H1 (cell line): ENCODE results near the gene EIF4A3. TPM values are rescaled to one million over a fixed set of nuclear protein-coding genes. Genes with fewer than 3 reads are reported as not detected.

Experiments
- CTCF ChIA-PET: fragments of 300-600 bp; sonication (Branson Sonifier 250); formaldehyde crosslinking; loops from one replicate; lab custom pipeline; 2021; ENCODE audit not compliant: partially characterized antibody; lab: Charles Lee
- POLR2A ChIA-PET: fragments of 300-600 bp; sonication (Branson Sonifier 250); formaldehyde crosslinking; loops from one replicate; lab custom pipeline; 2021; ENCODE audit warnings: inconsistent platforms; ENCODE audit not compliant: partially characterized antibody; lab: Charles Lee
- DNase-seq, 2 experiments: peaks; one replicate each; pipeline versions ENCODE4 v3.0.0 to v3.0.0-alpha.2; 2010 to 2022; ENCODE audit warnings: low spot score in 2 of 2, low read depth in 1 of 2, mixed read lengths in 1 of 2
- FAIRE-seq: peaks from 2 replicates; lab custom pipeline; 2011; peaks lifted over from hg19 to GRCh38; lab: Jason Lieb, UNC
- H2AFZ ChIP-seq: 2 replicates; pipeline ENCODE4 v1.8.1; 2012; ENCODE audit warnings: low read length, inconsistent platforms
- H2AK5ac ChIP-seq: 2 replicates; pipeline ENCODE4 v1.6.1; 2013; ENCODE audit warnings: low read depth, low read length
- H2BK120ac ChIP-seq: replicated peaks from 2 replicates; pipeline ENCODE3; 2013; ENCODE audit warnings: low read depth, low read length, inconsistent platforms
- H2BK12ac ChIP-seq: 2 replicates; pipeline ENCODE4 v1.6.1; 2013; ENCODE audit warnings: low read depth, low read length
- H2BK15ac ChIP-seq: 2 replicates; pipeline ENCODE4 v1.6.1; 2013; ENCODE audit warnings: low read length
- H2BK20ac ChIP-seq: 2 replicates; pipeline ENCODE4 v1.6.1; 2013; ENCODE audit warnings: low read length
- H2BK5ac ChIP-seq: 2 replicates; pipeline ENCODE4 v1.6.1; 2013; ENCODE audit warnings: low read depth, low read length
- H3K14ac ChIP-seq: 2 replicates; pipeline ENCODE4 v1.6.1; 2013; ENCODE audit warnings: inconsistent platforms; ENCODE audit not compliant: insufficient read length
- H3K18ac ChIP-seq: 2 replicates; pipeline ENCODE4 v1.6.1; 2013; ENCODE audit warnings: low read length; ENCODE audit errors: extremely low read depth
- H3K23ac ChIP-seq: 2 replicates; pipeline ENCODE4 v1.6.1; 2013; ENCODE audit warnings: inconsistent platforms; ENCODE audit not compliant: insufficient read length
- H3K23me2 ChIP-seq: 2 replicates; pipeline ENCODE4 v1.6.1; 2013; ENCODE audit warnings: low read depth, low read length
- H3K27ac ChIP-seq: 2 replicates; pipeline ENCODE4 v1.6.1; 2011; ENCODE audit warnings: low read depth, low read length, inconsistent platforms
- H3K27me3 ChIP-seq, 4 experiments: replicated peaks in 1 of 4; 1 replicate in 1 of 4; 2 replicates in 3 of 4; pipeline versions ENCODE4 v1.6.1 to v1.8.1; 2011 to 2013; ENCODE audit warnings: low read length in 3 of 4, mild to moderate bottlenecking in 3 of 4, inconsistent platforms in 2 of 4, mixed read lengths in 2 of 4, moderate library complexity in 1 of 4; ENCODE audit not compliant: control insufficient read depth in 3 of 4, insufficient read depth in 3 of 4; ENCODE audit errors: extremely low read depth in 1 of 4
- H3K36me3 ChIP-seq, 4 experiments: 2 replicates each; pipeline versions ENCODE4 v1.6.1 to v1.8.1; 2011 to 2013; ENCODE audit warnings: mild to moderate bottlenecking in 4 of 4, low read length in 3 of 4, moderate library complexity in 2 of 4, control low read depth in 1 of 4, inconsistent platforms in 1 of 4; ENCODE audit not compliant: insufficient read depth in 4 of 4, control insufficient read depth in 2 of 4
- H3K4ac ChIP-seq: replicated peaks from 2 replicates; pipeline ENCODE3; 2013; ENCODE audit warnings: low read length, low read depth, mixed read lengths, inconsistent platforms; ENCODE audit not compliant: insufficient read length
- H3K4me1 ChIP-seq, 4 experiments: replicated peaks in 1 of 4; 1 replicate in 1 of 4; 2 replicates in 3 of 4; pipeline versions ENCODE4 v1.6.1 to v1.8.1; 2011 to 2013; ENCODE audit warnings: low read length in 3 of 4, inconsistent platforms in 2 of 4, mixed read lengths in 1 of 4; ENCODE audit not compliant: insufficient read depth in 4 of 4, control insufficient read depth in 3 of 4
- H3K4me2 ChIP-seq, 2 experiments: 2 replicates each; pipeline versions ENCODE4 v1.6.1 to v1.8.1; 2011 to 2013; ENCODE audit warnings: low read depth in 2 of 2, low read length in 2 of 2, control low read depth in 1 of 2, inconsistent platforms in 1 of 2, mild to moderate bottlenecking in 1 of 2; ENCODE audit not compliant: insufficient read depth in 1 of 2
- H3K4me3 ChIP-seq, 4 experiments: fragments of 200-600, 300-600 bp in 1 of 4; sonication (generic), shearing (Covaris generic), sonication (Bioruptor Twin) in 1 of 4; 2 replicates each; pipeline versions ENCODE4 v1.5.1 to v1.8.1; 2011 to 2016; ENCODE audit warnings: low read length in 4 of 4, low read depth in 3 of 4, control low read depth in 2 of 4, inconsistent platforms in 2 of 4, mild to moderate bottlenecking in 2 of 4, mixed read lengths in 1 of 4, moderate library complexity in 1 of 4; ENCODE audit not compliant: insufficient read depth in 2 of 4; ENCODE audit errors: extremely low read depth in 1 of 4
- H3K56ac ChIP-seq: replicated peaks from 2 replicates; pipeline ENCODE3; 2013; ENCODE audit warnings: low read depth, mild to moderate bottlenecking, mixed read lengths, low read length, inconsistent platforms; ENCODE audit not compliant: insufficient read length
- H3K79me1 ChIP-seq: 2 replicates; pipeline ENCODE4 v1.6.1; 2013; ENCODE audit warnings: low read depth, low read length, control low read depth
- H3K79me2 ChIP-seq, 2 experiments: 2 replicates each; pipeline versions ENCODE4 v1.6.1 to v1.8.1; 2012 to 2013; ENCODE audit warnings: low read length in 2 of 2, mild to moderate bottlenecking in 2 of 2, inconsistent platforms in 1 of 2; ENCODE audit not compliant: insufficient read depth in 2 of 2, control insufficient read depth in 1 of 2
- H3K9ac ChIP-seq, 4 experiments: replicated peaks in 1 of 4; 1 replicate in 1 of 4; 2 replicates in 3 of 4; pipeline versions ENCODE4 v1.6.1 to v1.8.1; 2011 to 2013; ENCODE audit warnings: low read depth in 3 of 4, low read length in 3 of 4, control low read depth in 2 of 4, mild to moderate bottlenecking in 2 of 4, moderate library complexity in 2 of 4, inconsistent platforms in 1 of 4; ENCODE audit errors: extremely low read depth in 1 of 4
- H3K9me3 ChIP-seq, 2 experiments: 2 replicates each; pipeline versions ENCODE4 v1.6.1 to v1.8.1; 2012 to 2013; ENCODE audit warnings: mild to moderate bottlenecking in 2 of 2, moderate library complexity in 2 of 2, control low read depth in 1 of 2, inconsistent platforms in 1 of 2, low read depth in 1 of 2, low read length in 1 of 2, mixed read lengths in 1 of 2; ENCODE audit not compliant: insufficient read depth in 2 of 2
- H4K20me1 ChIP-seq, 2 experiments: replicated peaks in 1 of 2; 2 replicates each; pipeline versions ENCODE3 to v1.8.1; 2011 to 2013; ENCODE audit warnings: inconsistent platforms in 2 of 2, low read length in 2 of 2, mild to moderate bottlenecking in 1 of 2; ENCODE audit not compliant: insufficient read depth in 2 of 2, control insufficient read depth in 1 of 2
- H4K5ac ChIP-seq: 2 replicates; pipeline ENCODE4 v1.6.1; 2013; ENCODE audit warnings: low read length, low read depth, mixed read lengths, inconsistent platforms; ENCODE audit not compliant: insufficient read length
- H4K8ac ChIP-seq: 2 replicates; pipeline ENCODE4 v1.8.0; 2013; ENCODE audit warnings: mild to moderate bottlenecking, moderate library complexity, low read length, inconsistent platforms; ENCODE audit not compliant: insufficient read depth; ENCODE audit errors: extremely low read depth
- H4K91ac ChIP-seq: replicated peaks from 2 replicates; pipeline ENCODE3; 2013; ENCODE audit warnings: low read length, mixed read lengths, inconsistent platforms; ENCODE audit not compliant: insufficient read length
- CHD2 ChIP-seq: IDR thresholded peaks from 2 replicates; pipeline ENCODE4 v1.6.1; 2012; ENCODE audit warnings: low read length, improper control_type of control experiment
- EZH2 ChIP-seq: fragments of 200-600 bp; sonication (generic); IDR thresholded peaks from 2 replicates; pipeline ENCODE4 v1.7.1; 2012; ENCODE audit warnings: low read depth, mild to moderate bottlenecking, moderate library complexity, low read length, inconsistent platforms; ENCODE audit not compliant: severe bottlenecking
- GABPA ChIP-seq: IDR thresholded peaks from 2 replicates; pipeline ENCODE4 v1.6.1; 2011; ENCODE audit warnings: mild to moderate bottlenecking, low read length, moderate library complexity, borderline replicate concordance; ENCODE audit not compliant: insufficient read depth
- JUND ChIP-seq: IDR thresholded peaks from 2 replicates; pipeline ENCODE4 v1.6.1; 2011; ENCODE audit warnings: mild to moderate bottlenecking, improper control_type of control experiment, low read length
- YY1 ChIP-seq: IDR thresholded peaks from 2 replicates; pipeline ENCODE4 v1.6.1; 2011; ENCODE audit warnings: low read depth, mild to moderate bottlenecking, low read length
- WGBS, 2 experiments: shearing (Covaris generic) in 1 of 2; methylation state at CpG; one replicate each; pipeline versions ENCODE4 v1.1.6 to v1.1.7; 2013 to 2015; ENCODE audit warnings: low lambda C conversion rate in 2 of 2, mixed read lengths in 2 of 2, inconsistent platforms in 1 of 2, low coverage in 1 of 2, missing lambda C conversion rate in 1 of 2; ENCODE audit not compliant: insufficient replicate concordance in 2 of 2, insufficient coverage in 1 of 2, insufficient read length in 1 of 2; ENCODE audit errors: extremely low coverage in 1 of 2, missing lambda C conversion rate in 1 of 2; 5-methylcytosine and 5-hydroxymethylcytosine counted together
- polyA plus RNA-seq, 7 experiments: library from polyadenylated mRNA; depleted of rRNA in 3 of 7; stranded (reverse) in 5 of 7; unstranded in 2 of 7; fragments of >200 nt in 5 of 7; fragments of 200-250 nt in 2 of 7; gene quantifications; 1 replicate in 5 of 7; 2 replicates in 1 of 7; 4 replicates in 1 of 7; pipeline versions ENCODE4 v1.2.1 to v1.2.3, GENCODE V29; 2011 to 2013; ENCODE audit warnings: missing spikeins in 2 of 7, mixed read lengths in 2 of 7
- total RNA-seq: library from RNA; stranded (reverse); fragmentation: NEBNext Ultra II Directional; extraction: Animal tissue kit (Norgen Biotek cat#: 25700); gene quantifications from 2 replicates; pipeline ENCODE4 v1.2.1, GENCODE V29; 2021

The EIF4A3 gene
- total and polyA plus RNA-seq, 2 of the 8 experiments (the other 6 are each of a cell fraction or from before 2014, with no cell fraction given), result 142 to 146 TPM

DNA sequence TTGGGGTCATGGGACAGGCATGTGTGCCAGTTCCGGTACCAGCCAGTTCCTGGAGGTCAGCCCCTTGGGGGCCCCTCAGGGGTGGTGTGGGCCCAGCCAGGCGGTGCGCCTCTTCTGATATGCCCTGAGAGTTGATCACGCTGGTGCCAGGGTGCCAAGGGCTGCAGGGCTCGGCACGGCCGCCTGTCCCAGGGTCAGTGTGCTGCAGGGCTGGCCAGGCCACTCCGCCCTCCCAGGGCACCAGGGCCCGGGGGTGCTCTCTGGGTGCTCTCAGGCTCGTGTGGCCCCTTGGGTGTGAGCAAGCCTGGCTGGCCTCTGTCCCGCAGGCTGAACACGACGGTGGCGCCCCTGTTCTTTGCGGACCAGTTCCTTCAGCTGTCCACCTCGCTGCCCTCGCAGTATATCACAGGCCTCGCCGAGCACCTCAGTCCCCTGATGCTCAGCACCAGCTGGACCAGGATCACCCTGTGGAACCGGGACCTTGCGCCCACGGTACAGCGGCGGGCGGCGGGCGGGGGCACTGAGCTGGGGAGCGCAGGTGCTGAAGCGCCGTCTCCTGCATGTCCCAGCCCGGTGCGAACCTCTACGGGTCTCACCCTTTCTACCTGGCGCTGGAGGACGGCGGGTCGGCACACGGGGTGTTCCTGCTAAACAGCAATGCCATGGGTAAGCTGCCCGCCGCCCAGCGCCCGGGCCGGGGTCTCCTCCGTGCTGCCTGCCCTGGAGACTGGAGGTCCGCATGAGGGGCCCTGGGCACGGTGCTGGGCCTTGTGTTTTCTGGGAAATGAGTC lies 39.5 kb downstream of the EIF4A3 start:
- Histone ChIP-seq H3K23ac (no peak overlapping the region), H3K4me3 (no peak overlapping the region), H3K9me3 (no peaks in the 10 kb centered on the region), H4K5ac (no peak overlapping the region), H3K56ac (no peak overlapping the region), H4K8ac (no peak overlapping the region; the same call in 1 of the 2 replicates), H3K27ac (no peak overlapping the region), H3K14ac (no peak overlapping the region), H3K9ac (no peak overlapping the region; a peak in 1 of 7 replicates), H3K4me2 (no peak overlapping the region), H4K91ac (no peak overlapping the region), H3K4me1 (peaks cover 0 to 5% (median 0%) of the 10 kb centered on the region in 4 experiments; a peak in 5 of 7 replicates), H2BK15ac (no peak overlapping the region), H2BK20ac (no peak overlapping the region), H2BK5ac (no peak overlapping the region; the same call in 1 of the 2 replicates), H3K27me3 (no peaks in the 10 kb centered on the region), H3K4ac (no peak overlapping the region), H3K36me3 (no peaks in the 10 kb centered on the region), H3K79me1 (no peaks in the 10 kb centered on the region; the same call in 1 of the 2 replicates), H2AK5ac (no peak overlapping the region), H2BK12ac (no peak overlapping the region), H4K20me1 (no peaks in the 10 kb centered on the region), H3K18ac (no peak overlapping the region), H2AFZ (no peak overlapping the region), H3K23me2 (no peaks in the 10 kb centered on the region), H3K79me2 (no peaks in the 10 kb centered on the region), H2BK120ac (no peak overlapping the region)
- no peak for FAIRE-seq
- DNase-seq, result no peak
- 87% methylated on average over 37 of the region's 46 CpGs; no CpG with 5 or more reads in 1 of the 2 experiments for WGBS, 2 experiments
- CTCF ChIA-PET, result interaction anchor here (1.4 to 1.6 kb wide), 2 partner anchors 17 to 21 kb away, joined by 5 to 8 read pairs; no protein-coding TSS in a partner anchor
- POLR2A ChIA-PET, result interaction anchor here (1.1 to 1.7 kb wide), 3 partner anchors 9 to 81 kb away, joined by 3 to 4 read pairs (median 4); no protein-coding TSS in a partner anchor
- TF ChIP-seq YY1 (no peak), GABPA (no peak), EZH2 (no peak), JUND (no peak), CHD2 (no peak)
